ENCODE results near the gene C1QTNF9B.

DNA sequence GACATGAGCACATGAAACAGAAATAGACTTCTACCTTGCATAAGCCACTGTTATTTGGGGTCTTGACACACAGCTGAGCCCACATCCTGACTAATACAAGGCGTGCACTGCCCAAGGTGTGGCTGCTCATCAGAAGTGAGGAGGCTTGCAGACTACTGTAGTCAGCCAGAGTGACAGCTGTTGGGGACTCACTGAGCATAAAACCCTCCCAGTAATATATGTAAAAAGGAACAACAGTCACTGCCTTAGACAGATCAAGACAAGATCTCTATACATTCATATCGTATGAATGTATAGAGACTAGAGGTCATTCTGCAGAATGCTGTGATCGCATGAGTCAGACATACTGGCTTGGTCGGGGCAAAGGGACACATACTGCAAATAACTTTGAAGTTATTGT is 4.1 kb upstream of the C1QTNF9B start:
- TF ChIP-seq, protein P1, sequence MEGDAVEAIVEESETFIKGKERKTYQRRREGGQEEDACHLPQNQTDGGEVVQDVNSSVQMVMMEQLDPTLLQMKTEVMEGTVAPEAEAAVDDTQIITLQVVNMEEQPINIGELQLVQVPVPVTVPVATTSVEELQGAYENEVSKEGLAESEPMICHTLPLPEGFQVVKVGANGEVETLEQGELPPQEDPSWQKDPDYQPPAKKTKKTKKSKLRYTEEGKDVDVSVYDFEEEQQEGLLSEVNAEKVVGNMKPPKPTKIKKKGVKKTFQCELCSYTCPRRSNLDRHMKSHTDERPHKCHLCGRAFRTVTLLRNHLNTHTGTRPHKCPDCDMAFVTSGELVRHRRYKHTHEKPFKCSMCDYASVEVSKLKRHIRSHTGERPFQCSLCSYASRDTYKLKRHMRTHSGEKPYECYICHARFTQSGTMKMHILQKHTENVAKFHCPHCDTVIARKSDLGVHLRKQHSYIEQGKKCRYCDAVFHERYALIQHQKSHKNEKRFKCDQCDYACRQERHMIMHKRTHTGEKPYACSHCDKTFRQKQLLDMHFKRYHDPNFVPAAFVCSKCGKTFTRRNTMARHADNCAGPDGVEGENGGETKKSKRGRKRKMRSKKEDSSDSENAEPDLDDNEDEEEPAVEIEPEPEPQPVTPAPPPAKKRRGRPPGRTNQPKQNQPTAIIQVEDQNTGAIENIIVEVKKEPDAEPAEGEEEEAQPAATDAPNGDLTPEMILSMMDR (IDR thresholded peaks at IDR 0.05): no peak
- no peak for TF ChIP-seq POLR2A (IDR thresholded peaks at IDR 0.05)
